HG03103 (cell line): ENCODE data around the gene OR51B5.
"Not testable (repeated sequence)": the region's sequence is repeated elsewhere in the genome, so short reads cannot be mapped to it uniquely, and the experiment has no call there.

Source experiments
- ATAC-seq: cut with Tn5 transposase; IDR thresholded peaks from one replicate; pipeline ENCODE4 v1.9.1; 2021; ENCODE audit warnings: low read depth; ENCODE audit not compliant: unreplicated experiment

The OR51B5 gene, protein sequence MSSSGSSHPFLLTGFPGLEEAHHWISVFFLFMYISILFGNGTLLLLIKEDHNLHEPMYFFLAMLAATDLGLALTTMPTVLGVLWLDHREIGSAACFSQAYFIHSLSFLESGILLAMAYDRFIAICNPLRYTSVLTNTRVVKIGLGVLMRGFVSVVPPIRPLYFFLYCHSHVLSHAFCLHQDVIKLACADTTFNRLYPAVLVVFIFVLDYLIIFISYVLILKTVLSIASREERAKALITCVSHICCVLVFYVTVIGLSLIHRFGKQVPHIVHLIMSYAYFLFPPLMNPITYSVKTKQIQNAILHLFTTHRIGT

DNA sequence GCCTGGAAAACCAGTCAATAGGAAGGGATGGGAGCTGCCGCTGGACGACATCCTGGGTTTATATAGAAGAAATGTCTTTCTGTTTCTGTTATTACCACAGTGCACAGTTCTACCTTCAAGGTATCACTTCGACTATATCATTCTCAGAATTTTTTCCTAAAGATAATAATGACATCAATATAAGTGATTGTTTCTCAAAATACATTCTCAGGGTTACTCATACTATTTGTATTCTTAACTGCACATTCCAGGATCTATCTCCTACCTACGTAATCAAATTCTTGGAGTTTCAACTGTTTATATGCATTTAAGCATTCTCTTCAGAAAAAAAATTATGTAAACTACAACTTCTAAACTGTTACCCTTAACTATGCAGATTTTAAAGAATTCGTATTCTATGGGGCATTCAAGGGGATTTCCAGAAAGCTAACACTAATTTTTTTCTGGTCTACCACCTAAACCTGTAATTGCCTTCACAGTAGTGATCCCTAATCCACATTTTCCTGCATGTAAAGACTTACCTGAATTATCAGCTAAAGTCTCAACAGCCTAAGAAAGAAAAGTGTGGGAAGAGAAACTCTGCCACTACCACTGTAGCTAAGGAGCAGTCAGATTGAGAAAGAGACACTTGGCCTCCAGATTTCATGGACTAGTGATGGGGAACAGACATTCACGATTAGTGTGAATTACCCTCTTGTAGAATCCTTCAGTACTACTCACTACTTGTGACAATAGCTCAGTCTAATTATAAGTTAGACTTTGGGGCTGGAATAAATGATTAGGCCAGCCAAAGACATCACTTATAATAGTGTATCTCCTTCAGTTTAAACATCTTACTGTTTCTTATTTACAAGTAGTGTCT lies at the start of gene OR51B5:
Gene OR51B5 (minus strand): TSS at position 51 of the 862 bp plus-strand sequence. CDS start 0 bp downstream, at position 51.
- no peak for ATAC-seq

DNA sequence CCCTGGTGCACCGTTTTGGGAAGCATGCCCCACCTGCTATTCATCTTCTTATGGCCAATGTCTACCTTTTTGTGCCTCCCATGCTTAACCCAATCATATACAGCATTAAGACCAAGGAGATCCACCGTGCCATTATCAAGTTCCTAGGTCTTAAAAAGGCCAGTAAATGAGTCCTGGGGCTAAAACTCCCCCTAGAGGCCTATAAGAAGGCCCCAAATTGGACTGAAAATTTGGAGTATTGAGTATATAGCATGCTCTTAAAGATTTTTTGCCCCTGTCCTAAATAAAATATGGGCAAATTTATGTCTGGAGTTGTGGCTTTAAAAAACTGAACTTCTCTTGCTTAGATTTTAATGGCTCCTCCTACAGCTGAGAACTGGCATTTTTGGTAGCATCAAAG lies 46.9 kb upstream of the OR51B5 start:
- ATAC-seq: no peak

DNA sequence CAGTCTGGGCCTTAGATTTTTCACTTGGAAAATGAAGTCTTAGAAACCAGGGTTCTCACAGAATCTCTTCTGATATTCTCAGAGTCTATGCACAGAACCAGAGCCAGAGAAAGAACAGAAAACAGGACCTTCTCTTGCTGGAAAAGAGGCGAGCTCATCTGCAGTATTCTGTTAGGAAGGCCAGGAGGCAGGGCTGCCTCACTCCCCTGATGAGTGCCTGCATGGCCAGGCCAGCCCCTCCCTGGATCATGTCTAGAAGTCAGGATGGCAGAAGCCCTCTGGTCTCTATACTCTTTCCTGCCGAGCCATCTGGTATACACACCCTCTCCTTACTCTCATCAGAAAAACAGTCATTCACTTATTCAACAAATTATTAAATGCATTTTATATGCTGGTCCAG lies 41.0 kb upstream of the OR51B5 start:
- ATAC-seq: no peak

DNA sequence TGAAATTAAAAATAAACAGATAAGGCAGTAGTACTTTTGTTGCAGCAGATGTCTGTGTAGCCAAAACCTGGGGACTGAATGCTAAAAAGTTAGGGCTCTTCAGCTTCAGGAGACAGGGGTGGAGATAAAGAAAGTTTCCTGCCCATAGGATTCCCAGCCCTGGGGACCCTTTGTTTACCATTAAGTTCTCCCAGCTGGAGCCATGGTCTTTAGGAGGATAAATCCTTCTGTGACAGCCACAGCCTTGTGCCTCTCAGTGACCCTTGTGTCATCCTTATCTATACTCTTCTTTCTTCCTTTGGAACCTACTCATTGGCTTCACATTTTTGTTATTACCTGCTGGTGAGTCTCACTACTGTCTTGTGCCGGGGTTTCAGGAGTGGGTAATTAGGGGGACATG lies 40.3 kb upstream of the OR51B5 start, which contains the start of gene OR51M1:
Gene OR51M1 (plus strand): TSS at position 237 of the 400 bp plus-strand sequence. CDS start 5,587 bp downstream, outside the sequence.
- ATAC-seq: no peak

DNA sequence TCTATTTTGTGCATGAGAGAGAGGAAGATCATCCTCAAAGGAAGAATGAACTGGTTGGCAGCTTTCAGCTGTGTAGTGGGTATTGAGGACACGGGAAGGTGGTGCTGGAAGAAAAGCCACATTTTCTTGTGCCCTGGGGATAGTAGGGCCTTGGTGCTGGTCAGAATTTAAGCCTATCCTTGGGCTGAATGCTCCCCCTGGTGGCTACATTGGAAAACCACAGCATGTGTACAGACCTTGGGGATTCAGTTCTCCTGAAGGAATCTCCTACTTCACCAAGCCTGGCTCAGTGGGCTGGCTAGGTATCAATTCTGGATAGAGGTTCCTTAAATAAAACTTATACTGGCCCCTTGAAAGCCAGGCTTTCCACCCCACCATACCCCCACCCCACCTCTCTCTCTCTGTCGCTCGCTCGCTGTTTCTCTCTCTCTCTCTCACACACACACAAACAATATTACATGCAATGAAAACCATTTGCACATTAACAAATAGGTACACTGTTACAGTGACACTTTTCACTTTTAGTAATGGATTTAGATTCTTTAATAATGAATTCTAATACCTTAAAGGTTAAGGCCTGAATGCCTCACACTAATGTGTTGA lies 37.5 kb upstream of the OR51B5 start:
- ATAC-seq: peak; percentile 95

DNA sequence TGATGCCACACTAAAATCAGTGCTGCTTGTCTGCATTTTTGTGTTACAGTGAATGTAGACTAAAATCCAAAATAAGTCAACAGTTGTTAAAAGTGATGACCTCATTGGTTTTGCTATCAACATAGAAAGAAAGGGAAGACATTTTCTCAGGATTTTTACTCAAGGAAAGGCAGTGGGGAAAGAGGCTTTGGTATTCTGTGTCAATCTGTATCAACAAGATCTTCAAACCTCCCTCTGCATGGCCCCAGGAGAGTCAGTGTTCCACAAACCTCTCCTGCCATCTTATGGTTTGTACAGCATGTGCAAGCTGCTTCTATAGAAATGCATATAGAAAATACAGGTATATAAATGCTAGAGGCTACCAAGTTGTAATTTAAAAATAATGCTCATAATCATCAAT lies 26.5 kb upstream of the OR51B5 start:
- ATAC-seq: peak; percentile 53

DNA sequence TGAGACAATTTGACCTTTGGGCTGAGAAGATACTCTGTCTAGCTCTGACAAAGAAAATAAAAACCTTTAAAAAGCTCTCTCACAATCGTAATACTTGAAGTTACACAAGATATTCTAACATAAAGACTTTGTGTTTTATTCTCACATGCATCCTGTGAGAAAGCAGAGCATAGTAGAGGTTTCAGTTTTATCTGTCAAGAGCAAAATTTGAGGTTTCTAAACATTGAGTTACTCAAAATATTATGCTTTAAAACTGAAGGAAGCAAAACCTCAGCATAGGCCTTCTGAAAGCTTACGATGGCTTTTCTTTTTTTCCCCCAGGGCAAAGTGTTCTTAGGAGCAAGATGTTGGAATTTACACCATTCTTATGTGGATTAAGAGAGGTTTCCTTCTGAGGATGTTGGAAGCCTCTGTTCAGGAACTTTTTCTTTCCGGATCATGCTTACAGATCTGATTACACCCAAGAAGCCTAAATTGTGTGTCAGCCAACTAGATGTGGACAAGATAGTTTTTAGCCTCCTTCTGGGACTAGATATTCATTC lies 25.2 kb upstream of the OR51B5 start:
- ATAC-seq: no peak

DNA sequence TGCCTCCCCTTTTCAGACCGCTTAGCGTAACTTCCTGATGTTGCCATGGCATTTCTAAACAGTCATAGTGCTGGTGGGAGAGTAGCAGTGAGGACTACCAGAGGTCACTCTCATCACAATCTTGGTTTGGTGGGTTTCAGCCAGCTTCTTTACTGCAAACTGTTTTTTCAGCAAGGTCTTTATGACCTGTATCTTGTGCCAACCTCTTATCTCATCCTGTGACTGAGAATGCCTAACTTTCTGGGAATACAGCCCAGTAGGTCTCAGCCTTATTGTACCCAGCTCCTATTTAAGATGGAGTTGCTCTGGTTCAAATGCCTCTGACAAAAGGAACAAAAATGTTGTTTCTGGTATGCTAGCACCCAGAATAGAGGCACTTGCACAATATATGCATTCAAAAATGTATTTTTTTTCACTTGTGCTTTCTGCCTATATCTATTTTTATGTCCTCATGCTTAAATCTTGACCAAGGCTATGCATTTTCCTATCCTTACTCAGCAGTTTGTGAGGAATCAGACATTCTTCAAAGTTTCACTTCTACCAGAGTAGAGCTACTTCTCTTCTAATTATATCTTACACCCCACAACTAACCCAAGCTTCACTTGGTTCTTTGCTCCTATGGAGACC lies 24.2 kb upstream of the OR51B5 start:
- ATAC-seq: no peak

DNA sequence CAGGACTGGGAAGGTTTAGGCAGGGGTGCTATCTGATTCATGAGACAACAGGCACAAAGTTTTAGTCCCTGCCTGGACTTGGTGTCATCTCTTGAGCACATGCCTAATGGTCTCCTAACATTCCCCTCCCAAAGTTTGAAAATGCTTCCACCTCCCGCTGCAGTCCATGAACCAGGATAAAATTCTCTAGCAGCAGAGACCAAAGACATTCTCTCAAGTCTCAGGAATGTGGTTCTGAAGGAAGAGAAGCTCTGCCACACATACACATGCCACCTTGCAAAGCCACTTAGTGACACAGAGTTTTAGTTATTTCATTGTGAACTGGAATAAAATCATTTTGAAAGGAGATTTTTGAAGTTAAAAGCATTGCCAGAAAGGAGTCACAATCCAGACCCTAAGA lies 23.5 kb upstream of the OR51B5 start:
- no peak for ATAC-seq

DNA sequence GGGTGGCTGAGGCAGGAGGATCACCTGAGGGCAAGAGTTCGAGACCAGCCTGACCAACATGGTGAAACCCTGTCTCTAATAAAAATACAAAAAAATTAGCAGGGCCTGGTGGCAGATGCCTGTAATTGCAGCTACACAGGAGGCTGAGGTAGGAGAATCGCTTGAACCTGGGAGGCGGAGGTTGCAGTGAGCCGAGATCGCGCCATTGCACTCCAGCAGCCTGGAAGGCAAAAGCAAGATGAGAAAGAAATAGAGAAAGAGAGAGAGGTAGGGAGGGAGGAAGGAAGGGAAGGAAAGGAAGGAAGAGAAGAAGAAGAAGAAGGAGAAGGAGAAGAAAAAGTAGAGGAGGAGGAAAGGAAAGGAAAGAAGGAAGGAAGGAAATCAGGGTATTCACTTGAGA lies 23.0 kb upstream of the OR51B5 start:
- ATAC-seq: not testable (repeated sequence)

DNA sequence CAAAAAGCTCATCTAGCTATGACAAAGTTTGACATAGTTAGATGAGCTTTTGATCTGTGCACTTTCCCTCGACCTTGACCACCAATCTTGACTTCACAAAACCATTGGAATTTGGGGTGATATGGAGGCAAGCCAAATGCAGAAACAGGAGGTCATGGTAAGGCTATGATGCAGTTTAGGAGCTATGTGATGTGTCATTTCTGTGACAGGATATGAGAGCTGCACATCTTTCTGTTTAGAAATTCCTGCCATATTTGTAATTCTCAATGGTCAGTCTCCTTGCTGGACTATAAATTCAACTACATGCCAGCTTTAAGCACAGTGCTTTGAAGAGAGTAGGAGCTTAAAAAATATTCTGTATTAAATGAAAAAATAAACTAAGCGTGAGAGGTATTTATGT lies 20.9 kb upstream of the OR51B5 start:
- ATAC-seq: no peak

DNA sequence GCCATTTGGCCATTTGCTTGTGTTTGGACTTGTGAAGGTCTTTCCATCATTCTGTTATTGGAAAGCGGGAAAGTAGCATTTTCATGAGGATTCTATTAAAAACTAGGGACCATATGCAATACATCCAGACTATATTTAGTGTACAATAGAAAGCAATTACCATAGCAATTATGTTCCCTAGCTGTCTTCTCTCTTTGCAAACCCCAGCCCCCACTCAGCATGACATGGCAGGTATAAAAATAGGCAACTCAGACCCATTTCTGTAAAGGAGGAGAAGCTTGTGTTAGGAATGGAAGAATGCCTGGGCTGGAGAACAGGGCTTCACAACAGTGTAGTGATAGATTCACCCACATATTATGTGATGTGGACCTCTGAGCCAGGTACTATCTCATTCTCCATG lies 20.4 kb upstream of the OR51B5 start:
- ATAC-seq: no peak

DNA sequence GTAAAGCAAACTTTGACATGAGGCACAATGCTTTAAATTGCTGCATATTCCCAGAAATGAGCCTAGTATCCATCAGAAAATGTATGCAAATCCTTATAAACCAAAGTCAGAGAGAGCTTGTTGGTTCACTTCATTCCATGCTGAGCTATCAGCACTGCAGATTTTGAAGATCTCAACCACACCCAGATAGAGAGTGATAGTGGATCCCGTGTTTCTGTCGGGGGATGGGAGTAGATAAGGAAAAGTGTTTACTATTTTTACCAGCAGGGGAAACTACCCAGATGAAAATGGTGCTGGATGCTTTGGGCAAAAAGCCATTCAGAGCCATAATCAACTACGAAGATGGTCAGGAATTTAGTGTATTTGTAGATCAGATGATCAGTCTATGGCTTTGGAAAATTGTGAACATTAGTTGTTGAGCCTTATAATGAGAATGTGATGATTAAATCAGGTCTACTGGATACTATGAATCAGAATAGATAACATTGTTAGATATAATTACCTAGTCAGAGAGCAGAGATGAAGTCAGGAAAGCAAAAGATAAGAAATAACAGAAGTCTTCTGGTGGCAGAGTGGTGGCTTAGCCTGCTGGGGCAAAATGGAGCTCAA lies 18.8 kb upstream of the OR51B5 start:
- ATAC-seq: no peak

DNA sequence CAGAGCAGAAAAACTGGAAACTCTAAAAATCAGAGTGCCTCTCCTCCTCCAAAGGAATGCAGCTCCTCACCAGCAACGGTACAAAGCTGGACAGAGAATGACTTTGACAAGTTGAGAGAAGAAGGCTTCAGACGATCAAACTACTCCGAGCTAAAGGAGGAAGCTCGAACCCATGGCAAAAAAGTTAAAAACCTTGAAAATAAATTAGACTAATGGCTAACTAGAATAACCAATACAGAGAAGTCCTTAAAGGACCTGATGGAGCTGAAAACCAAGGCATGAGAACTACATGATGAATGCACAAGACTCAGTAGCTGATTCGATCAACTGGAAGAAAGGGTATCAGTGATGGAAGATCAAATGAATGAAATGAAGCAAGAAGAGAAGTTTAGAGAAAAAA lies 12.7 kb upstream of the OR51B5 start:
- ATAC-seq: not testable (repeated sequence)

DNA sequence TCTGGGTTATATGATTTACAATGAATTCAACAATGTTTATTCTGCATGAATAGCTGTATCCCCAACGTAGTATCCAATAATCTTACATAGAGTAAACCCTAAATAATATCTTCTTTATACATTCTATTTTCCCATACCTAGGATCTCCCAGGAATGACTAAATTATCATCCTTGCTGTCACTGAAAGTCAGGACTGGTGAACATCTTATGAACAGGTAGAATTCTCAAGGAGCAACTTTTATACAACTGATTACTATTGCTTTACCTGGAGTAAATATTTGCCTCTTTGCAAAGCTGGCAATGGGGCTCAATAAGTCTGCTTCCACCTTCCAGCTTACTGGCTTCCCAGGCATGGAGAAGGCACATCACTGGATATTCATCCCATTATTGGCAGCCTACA lies 7.9 kb upstream of the OR51B5 start, which contains the start of gene OR51B6:
Gene OR51B6 (plus strand): TSS at position 301 of the 400 bp plus-strand sequence. CDS start 0 bp downstream, at position 301.
- ATAC-seq: no peak

DNA sequence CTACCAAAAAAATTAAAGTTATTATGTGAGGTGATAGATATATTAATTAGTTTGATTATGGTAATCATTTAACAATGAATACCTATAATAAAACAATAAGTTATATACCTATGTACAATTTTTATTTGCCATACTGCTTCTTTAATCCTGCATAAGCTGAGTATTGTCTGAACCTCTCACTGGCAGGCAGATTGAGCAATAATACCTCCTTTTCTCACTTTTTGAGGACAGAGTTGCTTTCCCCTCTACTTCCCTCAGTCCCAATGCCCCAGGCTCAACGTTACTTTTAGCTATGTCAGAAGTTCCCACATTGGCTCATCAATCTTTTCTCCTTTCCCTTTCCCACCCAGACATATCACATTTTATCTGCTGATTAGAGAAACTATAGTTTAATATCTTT lies 6.2 kb upstream of the OR51B5 start:
- ATAC-seq: no peak

DNA sequence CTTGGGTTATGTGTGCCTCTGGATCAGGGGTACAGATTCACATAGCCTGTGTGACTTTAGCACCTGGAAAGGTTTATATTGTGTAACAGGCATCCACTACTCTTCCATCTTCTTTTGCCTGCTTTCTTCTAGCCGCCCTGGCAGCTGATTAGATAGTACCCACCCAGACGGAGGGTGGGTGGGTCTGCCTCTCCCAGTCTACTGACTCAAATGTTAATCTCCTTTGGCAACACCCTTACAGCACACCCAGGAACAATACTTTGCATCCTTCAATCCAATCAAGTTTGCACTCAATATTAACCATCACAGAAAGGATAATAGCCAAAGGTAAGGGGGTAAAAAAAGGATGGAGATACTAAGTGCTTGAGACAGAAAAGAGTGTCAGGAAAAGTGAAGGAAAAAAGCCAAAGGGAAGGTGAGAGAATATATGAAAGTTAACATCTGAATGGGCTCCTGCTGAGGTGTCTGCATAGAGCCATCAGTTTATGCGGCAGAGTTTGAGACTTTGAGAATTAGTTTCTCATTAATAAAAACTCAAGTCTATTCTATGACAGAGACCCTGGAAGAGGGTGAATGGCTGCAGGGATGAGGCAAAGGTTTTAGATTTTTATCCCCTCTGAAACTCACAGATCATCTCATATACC lies 5.3 kb upstream of the OR51B5 start:
- no peak for ATAC-seq

DNA sequence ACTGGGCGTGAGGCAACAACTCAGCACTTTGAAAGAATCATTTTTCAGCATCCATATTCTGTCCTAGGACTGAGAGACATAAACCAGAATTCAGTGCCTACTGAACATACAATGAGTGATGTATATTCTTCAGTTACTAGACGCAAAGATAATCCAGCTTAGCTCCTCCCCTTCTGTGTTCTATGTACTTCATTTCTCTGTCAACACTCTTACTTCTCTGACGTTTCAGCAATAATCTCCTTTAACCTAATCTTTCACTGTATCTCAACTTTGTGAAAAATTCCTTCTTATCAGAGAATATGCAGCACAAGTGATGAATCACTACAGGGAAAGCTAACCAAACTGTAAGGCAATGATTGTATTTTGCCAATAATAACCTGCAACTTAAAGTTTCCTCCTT lies 2.5 kb upstream of the OR51B5 start:
- no peak for ATAC-seq

DNA sequence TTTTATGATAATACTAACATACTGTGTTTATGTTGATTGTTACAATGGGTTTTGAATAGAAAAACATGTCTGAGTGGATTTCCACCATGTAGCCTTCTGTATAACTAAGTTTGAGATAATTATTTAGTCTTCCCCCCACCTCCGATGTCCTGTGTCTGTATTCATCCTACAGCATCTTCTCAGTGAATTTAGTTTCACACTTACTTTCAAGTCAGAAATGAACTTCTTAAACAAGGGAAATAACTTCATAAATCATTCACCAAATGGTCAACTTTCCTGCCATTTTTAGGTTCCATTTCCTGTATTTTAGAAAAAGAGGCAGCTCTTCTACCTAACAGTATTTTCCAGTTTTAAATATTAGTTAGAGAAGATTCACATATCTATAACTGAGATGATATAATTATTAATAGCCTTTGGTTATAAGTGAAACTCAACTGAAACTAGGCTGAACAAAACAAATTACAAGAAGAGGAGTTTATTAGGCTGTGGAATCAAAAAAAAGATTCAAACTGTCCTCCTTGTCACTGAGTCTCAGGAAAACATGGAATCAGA lies 3.5 kb downstream of the OR51B5 start:
- peak; percentile 46 for ATAC-seq
